HG03039 (cell line): ENCODE measurements around the gene SORBS1.

Source experiments
- ATAC-seq: cut with Tn5 transposase; IDR thresholded peaks from one replicate; pipeline ENCODE4 v1.9.1; 2021; ENCODE audit warnings: mild to moderate bottlenecking, moderate library complexity; ENCODE audit not compliant: unreplicated experiment

Gene SORBS1

DNA sequence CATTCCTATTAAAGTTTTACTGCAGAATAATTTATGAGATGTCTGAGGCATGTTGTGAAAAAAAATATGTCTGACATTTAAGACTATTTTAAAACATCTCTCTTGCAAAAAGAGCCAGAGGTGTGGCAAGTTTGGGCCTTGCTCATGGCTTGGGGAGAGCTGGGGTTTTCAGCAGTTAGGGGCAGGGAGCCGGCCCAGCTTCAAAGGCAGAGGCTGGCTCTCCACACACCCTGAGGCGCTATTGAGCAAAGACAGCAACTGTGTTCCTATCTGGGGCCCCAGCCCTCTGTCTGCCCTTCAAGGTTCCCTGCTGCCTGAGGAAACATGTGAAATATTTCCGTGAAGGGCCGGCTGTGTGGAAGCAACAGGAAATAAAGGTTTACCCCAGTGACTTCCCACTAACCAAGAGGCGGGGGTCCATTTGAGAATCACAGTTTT lies 94.0 kb downstream of the SORBS1 start:
- ATAC-seq: no peak

DNA sequence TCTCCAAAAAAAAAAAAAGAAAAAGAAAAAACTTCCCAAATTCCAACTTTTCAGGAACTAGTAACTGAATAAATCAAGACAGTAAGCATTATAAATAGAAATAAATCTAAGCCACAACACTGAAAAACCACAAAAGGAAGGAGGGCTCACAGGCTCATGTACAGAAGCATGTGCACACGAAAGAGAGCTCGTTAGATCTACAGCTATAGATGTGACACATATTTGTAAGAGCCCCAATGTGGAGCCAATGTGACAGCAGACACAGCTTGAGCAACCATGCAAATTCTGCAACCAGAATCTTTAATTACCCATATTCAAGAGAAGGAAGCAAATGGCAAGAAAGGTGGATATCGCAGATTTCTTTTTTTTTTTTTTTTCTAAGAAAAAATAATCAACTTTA lies 94.7 kb downstream of the SORBS1 start:
- no peak for ATAC-seq

DNA sequence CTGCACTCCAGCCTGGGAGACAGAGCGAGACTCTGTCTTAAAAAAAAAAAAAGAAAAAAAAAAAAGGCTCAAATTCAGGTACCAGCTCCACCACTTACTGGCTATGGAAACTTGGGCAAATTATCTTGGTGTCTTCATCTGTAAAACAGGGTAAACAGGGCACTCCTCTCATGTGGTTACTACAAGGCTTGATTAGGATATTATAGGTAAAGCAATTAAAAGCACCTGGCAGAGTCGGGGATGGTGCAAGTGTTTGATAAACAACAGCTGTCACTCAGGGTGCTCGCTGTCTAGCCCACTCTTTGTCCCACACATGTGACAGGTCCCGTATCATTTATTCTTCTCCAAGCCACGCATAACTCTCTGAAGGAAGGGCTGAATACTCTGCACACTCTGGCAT lies 96.9 kb downstream of the SORBS1 start:
- no peak for ATAC-seq

DNA sequence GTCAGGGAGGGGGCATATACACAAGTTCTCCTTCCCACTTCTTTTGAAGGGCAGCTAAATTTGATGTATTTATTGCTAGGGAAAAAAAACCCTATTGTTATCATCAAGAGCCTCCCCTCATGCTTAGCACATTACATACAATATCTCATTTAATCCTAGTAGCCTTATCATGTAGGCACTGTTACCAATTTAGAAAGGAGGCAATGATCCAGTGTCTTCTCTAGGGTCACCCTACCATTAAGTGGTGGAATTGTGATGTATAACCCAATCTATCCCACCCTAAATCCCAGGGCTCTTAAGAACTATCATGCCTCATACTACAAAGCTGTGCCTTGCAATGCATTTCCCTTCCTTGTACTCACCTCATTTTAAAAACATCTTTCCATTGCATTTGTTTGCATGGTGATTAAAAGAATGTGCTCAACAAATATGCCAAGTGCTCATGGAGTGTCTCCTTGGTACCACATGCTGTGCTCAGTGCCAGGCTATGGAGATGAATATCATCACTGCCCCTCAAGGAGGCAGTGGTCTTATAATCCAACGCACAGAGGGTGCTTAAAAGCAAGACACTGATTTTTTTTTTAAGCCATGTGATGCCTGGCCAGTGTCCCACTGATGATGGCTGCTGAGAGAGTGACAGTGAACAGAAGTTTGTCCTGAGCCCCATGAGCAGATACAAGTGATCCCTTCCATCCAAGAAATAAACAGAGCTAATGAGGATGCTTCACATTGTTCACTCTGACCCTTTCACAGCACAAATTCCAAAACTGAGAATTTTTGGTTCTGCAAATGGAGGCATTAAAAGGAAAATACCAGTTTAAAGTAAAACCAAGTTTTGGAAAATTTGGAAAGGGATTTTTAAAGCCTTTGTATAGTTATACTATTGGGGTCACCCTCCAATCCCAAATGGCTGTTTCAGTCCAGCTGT lies 98.2 kb downstream of the SORBS1 start:
- ATAC-seq: no peak

- ATAC-seq: no peak
Measured at GRCh38 chr10:95461611-95462010, 99.6 kb downstream of the SORBS1 start.

DNA sequence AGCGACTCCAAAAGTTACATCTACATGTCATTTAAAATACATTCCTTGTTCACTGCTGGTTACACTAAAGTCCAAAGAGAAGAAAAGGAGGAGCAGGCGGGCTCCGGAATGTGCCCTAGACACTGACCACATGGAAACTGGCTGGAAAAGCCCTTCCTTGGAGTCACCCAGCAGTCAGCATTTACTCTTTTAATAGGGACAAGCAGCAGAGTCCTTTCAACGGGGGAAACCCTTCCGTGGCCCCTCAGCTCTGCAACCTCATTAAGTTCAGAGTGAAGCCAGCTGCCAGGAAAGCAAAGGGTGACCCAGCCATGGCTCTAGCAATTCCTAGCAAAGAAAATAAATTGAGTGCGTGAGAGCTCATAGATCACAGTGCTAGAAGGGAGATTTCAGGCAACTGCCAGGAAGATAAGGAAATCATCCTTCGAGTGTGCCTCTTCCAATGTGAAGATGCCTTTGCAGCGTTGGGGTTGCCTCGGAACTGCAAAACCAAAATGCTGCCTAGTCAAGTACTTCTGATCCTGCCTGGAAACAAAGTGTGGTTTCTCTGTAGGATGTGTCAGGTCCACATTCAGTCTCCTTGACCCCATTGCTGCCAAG lies 101.6 kb downstream of the SORBS1 start:
- ATAC-seq: no peak

GRCh38 chr10:95458871-95459270 lies 102.3 kb downstream of the SORBS1 start:
- no peak for ATAC-seq

DNA sequence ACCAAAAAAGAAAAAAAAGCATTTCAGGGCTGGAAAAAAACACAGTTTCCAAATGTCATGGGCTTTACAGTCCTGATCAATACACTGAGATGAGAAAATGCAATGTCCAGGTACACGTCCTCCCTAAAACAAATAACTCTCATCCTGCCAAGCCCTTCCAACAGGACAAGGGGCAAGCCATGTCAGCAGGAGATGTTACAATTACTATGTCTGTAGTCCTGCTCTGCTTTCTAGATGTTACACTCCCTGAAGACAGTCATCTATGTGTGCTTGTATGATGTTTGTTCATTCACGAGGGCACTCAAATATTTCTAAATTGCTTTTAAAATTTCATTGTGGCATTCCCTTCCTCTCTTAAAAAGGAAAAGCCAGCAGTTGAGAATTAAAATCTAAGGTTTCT lies 103.2 kb downstream of the SORBS1 start:
- ATAC-seq: no peak

DNA sequence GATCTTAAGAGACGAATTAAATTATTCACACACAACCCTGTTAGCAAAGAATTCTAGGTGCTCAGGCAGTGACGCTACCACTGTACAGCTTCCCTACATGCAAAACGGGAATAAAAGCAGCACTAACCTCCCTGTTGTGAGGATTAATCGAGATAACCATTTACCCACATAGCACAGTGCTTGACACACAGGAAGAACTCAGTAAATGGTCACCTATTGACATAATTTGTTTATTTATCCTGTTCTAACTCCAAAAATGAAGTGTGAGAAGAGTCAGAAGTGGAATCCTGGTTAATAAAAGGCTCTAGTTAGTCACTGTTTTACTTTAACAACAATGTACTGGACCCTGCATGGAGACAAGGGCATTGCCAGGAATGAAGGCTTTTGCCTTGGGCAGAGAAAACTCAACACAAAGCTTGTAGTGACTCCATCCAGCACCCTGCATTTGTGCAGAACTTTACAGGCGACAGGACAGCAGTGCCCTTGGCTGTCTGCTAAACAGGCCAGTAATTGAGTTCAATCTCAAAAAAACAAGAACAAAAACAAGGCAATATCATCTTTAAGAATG lies 103.8 kb downstream of the SORBS1 start:
- no peak for ATAC-seq

- no peak for ATAC-seq
Measured at GRCh38 chr10:95456516-95456915, 104.7 kb downstream of the SORBS1 start.

DNA sequence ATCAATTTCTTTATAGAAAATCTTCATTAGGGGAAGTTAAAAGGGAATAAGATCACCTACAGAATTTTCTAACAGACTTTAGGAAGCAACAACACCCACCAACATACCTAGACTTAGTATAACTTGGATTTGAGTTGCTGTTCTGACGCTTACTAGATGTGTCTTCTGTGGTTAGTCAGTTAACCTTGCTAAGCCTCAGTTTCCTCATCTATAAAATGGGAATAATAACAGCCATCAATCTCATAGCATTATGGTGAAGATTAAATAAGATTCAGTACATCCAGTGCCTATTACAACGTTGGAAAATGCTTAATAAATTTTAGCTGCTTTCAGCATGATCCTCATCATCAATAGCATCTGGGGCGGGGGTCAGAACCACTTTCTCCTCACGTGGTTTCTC lies 106.2 kb downstream of the SORBS1 start:
- ATAC-seq: no peak

DNA sequence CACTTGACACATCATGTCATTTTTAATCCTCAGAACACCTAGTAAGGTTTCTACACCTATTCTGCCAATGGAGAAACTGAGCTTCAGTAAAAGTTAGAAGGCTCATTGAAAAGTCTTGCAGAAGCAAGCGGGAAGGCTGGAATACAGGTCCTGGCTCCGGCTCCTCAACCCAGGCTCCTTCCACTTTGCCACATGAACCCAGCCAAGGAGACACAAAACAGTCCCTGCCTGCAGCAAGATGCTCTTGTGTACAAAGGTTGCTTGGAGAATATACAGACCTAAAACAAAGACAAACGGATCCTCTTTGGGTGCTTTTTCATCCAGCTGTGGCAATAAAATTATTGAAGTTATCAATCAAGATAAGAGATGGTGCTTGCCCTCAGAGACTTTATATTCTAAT lies 106.8 kb downstream of the SORBS1 start:
- no peak for ATAC-seq

GRCh38 chr10:95451568-95452524 lies 109.3 kb downstream of the SORBS1 start:
- no peak for ATAC-seq

GRCh38 chr10:95451150-95451549 lies 110.0 kb downstream of the SORBS1 start:
- no peak for ATAC-seq

- ATAC-seq: no peak
Measured at GRCh38 chr10:95450188-95450587, 111.0 kb downstream of the SORBS1 start.

GRCh38 chr10:95447685-95448084 lies 113.5 kb downstream of the SORBS1 start:
- no peak for ATAC-seq

DNA sequence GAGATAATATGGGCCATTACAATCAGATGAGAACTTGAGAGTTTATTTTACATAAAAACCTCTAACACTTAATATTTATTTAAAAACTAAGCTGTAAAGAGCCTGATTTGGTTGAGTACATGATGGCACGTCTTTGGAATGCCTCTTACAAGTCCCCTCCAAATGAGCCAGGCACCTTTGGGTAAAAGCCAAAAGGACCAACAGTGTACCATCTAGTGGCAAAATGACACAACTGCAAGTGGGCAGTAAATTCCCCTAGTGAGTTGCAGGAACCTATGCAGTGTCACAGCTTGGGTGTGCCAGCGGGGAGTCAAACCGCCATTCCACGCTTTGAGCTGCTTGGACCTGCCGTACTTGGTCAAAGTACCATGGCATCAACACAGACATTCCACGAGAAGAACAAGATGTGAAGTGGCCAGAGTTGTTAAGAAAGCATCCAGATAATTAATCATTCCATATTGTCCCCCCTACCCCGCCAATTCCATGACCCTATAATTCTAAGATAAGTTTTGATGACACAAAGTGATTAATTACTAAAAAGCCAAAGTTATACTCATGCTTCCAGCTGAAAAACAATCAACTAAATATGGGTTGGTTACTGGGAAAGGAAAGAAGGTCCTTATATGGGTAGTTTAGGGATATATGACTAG lies 115.2 kb downstream of the SORBS1 start:
- peak; percentile 58 for ATAC-seq

GRCh38 chr10:95445223-95445836 lies 115.8 kb downstream of the SORBS1 start:
- ATAC-seq: no peak

DNA sequence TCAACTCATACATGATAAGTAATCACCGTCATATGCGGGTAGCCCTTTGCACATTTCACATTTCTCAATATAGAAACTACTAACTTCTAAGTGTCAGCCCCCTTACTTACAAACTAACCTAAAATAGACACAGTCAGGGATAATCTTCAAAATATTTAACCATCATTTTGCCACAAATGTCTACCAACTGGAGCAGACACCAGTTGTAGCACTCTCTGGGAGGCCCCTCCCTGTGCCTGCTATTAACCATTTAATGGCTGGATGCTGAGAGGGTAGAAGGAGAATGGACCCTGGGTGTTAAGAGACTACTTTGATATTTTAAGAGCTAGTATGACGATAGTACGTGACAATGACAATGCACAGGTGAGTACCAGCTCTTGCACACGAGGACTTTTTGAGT lies 116.4 kb downstream of the SORBS1 start:
- ATAC-seq: no peak

DNA sequence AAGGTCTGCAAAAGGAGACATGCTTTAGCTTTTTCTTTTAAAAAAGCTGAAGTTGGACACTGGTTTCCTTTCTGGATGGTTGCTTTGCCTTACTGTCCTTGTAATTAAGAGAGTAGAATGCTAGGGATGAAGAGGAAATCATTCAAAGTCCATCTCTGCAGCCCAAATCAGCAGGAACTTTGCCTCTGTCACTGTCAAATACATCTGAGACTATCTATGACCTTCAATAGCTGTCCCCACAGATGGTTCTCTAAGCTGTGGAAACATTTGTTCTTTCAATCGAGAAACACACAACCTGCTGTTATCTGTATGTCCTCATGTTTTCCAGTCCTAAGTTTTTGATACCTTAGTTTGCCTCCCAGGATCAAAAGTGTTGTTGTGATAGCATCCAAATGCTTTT lies 117.5 kb downstream of the SORBS1 start:
- no peak for ATAC-seq
